ENCODE results near the gene IARS2.

Gene IARS2

DNA sequence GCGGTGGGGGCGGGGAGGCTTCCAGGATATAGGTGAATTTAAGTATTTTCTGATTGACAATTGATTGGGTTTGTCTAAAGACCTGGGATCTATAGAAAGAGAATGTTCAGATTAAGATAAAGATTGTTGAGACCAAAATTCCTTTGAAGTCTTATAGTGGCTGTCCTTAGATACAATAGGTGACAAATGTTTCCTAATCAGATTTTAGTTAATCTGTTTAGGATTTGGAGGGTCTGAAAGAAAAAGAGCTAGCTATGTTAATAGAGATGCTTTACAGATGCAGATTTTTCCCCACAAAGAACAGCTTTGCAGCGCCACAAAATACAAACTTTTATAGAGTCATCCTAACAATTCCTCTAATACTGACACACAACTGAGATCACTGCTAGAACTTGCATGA is 33.1 kb upstream of the IARS2 start:
- TF ChIP-seq ZNF384 (IDR thresholded peaks at IDR 0.05) (no peak), NFRKB (IDR thresholded peaks at IDR 0.05) (no peak), ARNT (IDR thresholded peaks at IDR 0.05) (no peak), FOXM1 (IDR thresholded peaks at IDR 0.05; ENCODE audit: borderline replicate concordance) (no peak), SUZ12 (IDR thresholded peaks at IDR 0.05) (no peak), BHLHE40 (IDR thresholded peaks at IDR 0.05; ENCODE audit: borderline replicate concordance) (no peak), L3MBTL2 (conservative IDR thresholded peaks at IDR 0.05) (no peak), FOXK2 (IDR thresholded peaks at IDR 0.05) (no peak), FOXA1 (IDR thresholded peaks at IDR 0.05) (no peak), HDGF (IDR thresholded peaks at IDR 0.05; ENCODE audit: borderline replicate concordance) (no peak), SP1 (IDR thresholded peaks at IDR 0.05) (no peak), ELF4 (IDR thresholded peaks at IDR 0.05) (no peak), PKNOX1 (IDR thresholded peaks at IDR 0.05) (no peak)
- ChIA-PET CTCF (no interaction called here), POLR2A (no interaction called here)
- no peak for DNase-seq (ENCODE audit: extremely low spot score)

- CTCF ChIA-PET, result no interaction called here
- TF ChIP-seq FOXA1 (IDR thresholded peaks at IDR 0.05) (no peak), SUZ12 (IDR thresholded peaks at IDR 0.05) (no peak), NFRKB (IDR thresholded peaks at IDR 0.05) (no peak), ZNF384 (IDR thresholded peaks at IDR 0.05) (no peak), BHLHE40 (IDR thresholded peaks at IDR 0.05; ENCODE audit: borderline replicate concordance) (no peak), TARDBP (IDR thresholded peaks at IDR 0.05) (no peak), FOXK2 (IDR thresholded peaks at IDR 0.05) (no peak), L3MBTL2 (conservative IDR thresholded peaks at IDR 0.05) (no peak), ARNT (IDR thresholded peaks at IDR 0.05) (no peak), FOXM1 (IDR thresholded peaks at IDR 0.05; ENCODE audit: borderline replicate concordance) (no peak), CTBP1 (IDR thresholded peaks at IDR 0.05; ENCODE audit: borderline replicate concordance) (no peak)
- no peak for DNase-seq (ENCODE audit: extremely low spot score)
- POLR2A ChIA-PET, result no interaction called here
Measured at GRCh38 chr1:220062629-220063028, 31.3 kb upstream of the IARS2 start.

DNA sequence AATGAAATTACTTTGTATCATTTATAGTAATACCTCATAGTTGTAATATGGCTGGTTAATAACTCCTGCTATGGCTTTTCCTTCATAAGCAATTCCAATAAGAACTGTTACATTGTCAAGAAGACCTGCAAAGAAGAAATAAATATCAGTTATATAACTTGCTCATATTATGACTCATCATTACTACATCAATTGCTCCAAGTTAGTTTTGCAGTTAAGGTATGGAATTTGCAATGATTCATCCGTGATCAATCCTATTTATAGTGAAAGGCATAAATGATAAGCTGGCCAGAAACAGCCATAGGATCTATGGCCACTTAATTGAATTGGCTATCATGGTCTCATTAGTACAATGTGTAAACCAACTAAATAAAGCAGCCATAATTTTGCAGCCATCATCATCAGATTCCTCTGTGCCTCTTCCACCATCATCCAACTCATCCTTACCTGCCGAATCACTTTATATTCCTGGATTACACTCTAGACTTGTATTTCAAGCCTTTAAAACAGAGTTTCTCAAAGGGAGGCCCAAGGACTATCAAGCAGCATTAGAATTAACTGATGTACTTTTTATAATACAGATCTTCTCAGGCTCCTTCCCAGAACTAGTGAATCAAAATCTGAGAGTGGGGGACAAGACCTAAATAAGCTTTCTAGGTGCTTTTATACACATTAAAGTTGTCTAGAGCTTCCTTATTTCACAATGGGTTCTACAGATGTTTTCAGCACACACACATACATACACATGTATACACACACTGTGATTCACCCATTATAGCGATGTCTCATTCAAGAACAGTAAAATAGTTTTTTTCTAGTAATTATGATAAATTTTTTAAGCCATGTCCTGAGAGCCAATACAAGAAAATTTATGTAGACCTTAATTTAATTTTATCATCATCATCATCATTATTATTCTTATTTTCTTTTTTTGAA is 26.4 kb upstream of the IARS2 start:
- no peak for DNase-seq (ENCODE audit: extremely low spot score)
- ChIA-PET CTCF (no interaction called here), POLR2A (no interaction called here)
- TF ChIP-seq ARNT (IDR thresholded peaks at IDR 0.05) (no peak), ELF4 (IDR thresholded peaks at IDR 0.05) (no peak), FOXA1 (IDR thresholded peaks at IDR 0.05) (no peak), FOXK2 (IDR thresholded peaks at IDR 0.05) (no peak), ZNF384 (IDR thresholded peaks at IDR 0.05) (no peak), LEF1 (IDR thresholded peaks at IDR 0.05; ENCODE audit: borderline replicate concordance) (no peak), SP1 (IDR thresholded peaks at IDR 0.05) (no peak), FOXM1 (IDR thresholded peaks at IDR 0.05; ENCODE audit: borderline replicate concordance) (no peak), L3MBTL2 (conservative IDR thresholded peaks at IDR 0.05) (no peak), SUZ12 (IDR thresholded peaks at IDR 0.05) (no peak), HDGF (IDR thresholded peaks at IDR 0.05; ENCODE audit: borderline replicate concordance) (no peak), TARDBP (IDR thresholded peaks at IDR 0.05) (no peak)

GRCh38 chr1:220076861-220077762 is 16.8 kb upstream of the IARS2 start:
- POLR2A ChIA-PET, result no interaction called here
- TF ChIP-seq ARNT (IDR thresholded peaks at IDR 0.05) (no peak), ELF4 (IDR thresholded peaks at IDR 0.05) (no peak), SP1 (IDR thresholded peaks at IDR 0.05) (no peak), HDGF (IDR thresholded peaks at IDR 0.05; ENCODE audit: borderline replicate concordance) (no peak), FOXA1 (IDR thresholded peaks at IDR 0.05) (no peak), SUZ12 (IDR thresholded peaks at IDR 0.05) (no peak), FOXM1 (IDR thresholded peaks at IDR 0.05; ENCODE audit: borderline replicate concordance) (no peak), L3MBTL2 (conservative IDR thresholded peaks at IDR 0.05) (no peak), BHLHE40 (IDR thresholded peaks at IDR 0.05; ENCODE audit: borderline replicate concordance) (no peak), ZNF384 (IDR thresholded peaks at IDR 0.05) (no peak), TARDBP (IDR thresholded peaks at IDR 0.05) (no peak), PKNOX1 (IDR thresholded peaks at IDR 0.05) (no peak), NFRKB (IDR thresholded peaks at IDR 0.05) (no peak), LEF1 (IDR thresholded peaks at IDR 0.05; ENCODE audit: borderline replicate concordance) (no peak), FOXK2 (IDR thresholded peaks at IDR 0.05) (no peak), CTBP1 (IDR thresholded peaks at IDR 0.05; ENCODE audit: borderline replicate concordance) (no peak)
- no peak for DNase-seq (ENCODE audit: extremely low spot score)
- CTCF ChIA-PET, result no interaction called here

DNA sequence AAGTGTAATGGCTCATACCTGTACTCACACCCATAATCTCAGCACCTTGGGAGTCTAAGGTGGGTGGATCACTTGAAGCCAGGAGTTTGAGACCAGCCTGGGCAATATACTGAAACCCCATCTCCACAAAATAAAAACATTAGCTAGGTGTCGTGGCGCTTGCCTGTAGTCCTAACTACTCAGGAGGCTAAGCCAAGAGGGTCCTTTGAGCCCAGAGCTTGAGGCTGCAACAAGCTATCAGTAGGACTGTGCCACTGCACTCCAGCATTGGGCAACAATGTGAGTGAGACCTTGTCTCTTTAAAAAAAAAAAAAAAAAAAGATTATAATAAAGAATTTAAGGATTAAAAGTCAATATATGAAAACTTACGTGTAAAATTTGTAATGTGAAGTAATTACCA is 16.0 kb upstream of the IARS2 start:
- no peak for DNase-seq (ENCODE audit: extremely low spot score)
- CTCF ChIA-PET, result no interaction called here
- no peak for TF ChIP-seq L3MBTL2 (conservative IDR thresholded peaks at IDR 0.05)
- no peak for TF ChIP-seq FOXA1 (IDR thresholded peaks at IDR 0.05)
- no peak for TF ChIP-seq BHLHE40 (IDR thresholded peaks at IDR 0.05; ENCODE audit: borderline replicate concordance)
- no peak for TF ChIP-seq SUZ12 (IDR thresholded peaks at IDR 0.05)
- no peak for TF ChIP-seq PKNOX1 (IDR thresholded peaks at IDR 0.05)
- no peak for TF ChIP-seq TARDBP (IDR thresholded peaks at IDR 0.05)
- no peak for TF ChIP-seq CTBP1 (IDR thresholded peaks at IDR 0.05; ENCODE audit: borderline replicate concordance)
- TF ChIP-seq SP1 (IDR thresholded peaks at IDR 0.05), result no peak
- no peak for TF ChIP-seq ELF4 (IDR thresholded peaks at IDR 0.05)
- no peak for TF ChIP-seq ARNT (IDR thresholded peaks at IDR 0.05)
- no peak for TF ChIP-seq FOXK2 (IDR thresholded peaks at IDR 0.05)
- POLR2A ChIA-PET, result no interaction called here
